GM12878 (cell line): Measurements from ENCODE around the gene RPS5. TPM values are rescaled to one million over a fixed set of nuclear protein-coding genes. Genes with fewer than 3 reads are reported as not detected.

ENCODE experiments used
- ATAC-seq: fragments of 200-7000 bp; cut with Tn5 transposase; 3 replicates; pipeline ENCODE4 v1.9.1; 2020; ENCODE audit warnings: mild to moderate bottlenecking, moderate library complexity
- BruUV-seq: library from RNA; stranded (reverse); fragments of 400-500 nt; replicated peaks from 2 replicates; lab custom pipeline; 2021; lab: Mats Ljungman, UMichigan
- CTCF ChIA-PET: fragments of 300-600 bp; sonication (Branson Sonifier 250); formaldehyde crosslinking; extraction: SDS; loops from one replicate; lab custom pipeline; 2021; ENCODE audit warnings: inconsistent platforms; lab: Yijun Ruan, JAX
- POLR2A ChIA-PET: fragments of 350-600 bp; formaldehyde crosslinking; extraction: SDS; loops from one replicate; lab custom pipeline; 2021; ENCODE audit warnings: inconsistent platforms; lab: Charles Lee
- RAD21 ChIA-PET: fragments of 300-600 bp; sonication (Branson Sonifier 250); formaldehyde crosslinking; loops from one replicate; lab custom pipeline; 2023; ENCODE audit warnings: antibody characterized with exemption; ENCODE audit not compliant: unreplicated experiment; lab: Charles Lee
- SMC1A ChIA-PET: fragments of 300-600 bp; sonication (Branson Sonifier 250); formaldehyde crosslinking; loops from one replicate; lab custom pipeline; 2023; ENCODE audit not compliant: unreplicated experiment, uncharacterized antibody; lab: Charles Lee
- DNase-seq: peaks from one replicate; pipeline ENCODE4 v3.0.0-alpha.2; 2011; ENCODE audit warnings: low read depth, low spot score
- FAIRE-seq: peaks from 3 replicates; lab custom pipeline; 2011; peaks lifted over from hg19 to GRCh38; lab: Jason Lieb, UNC
- H2AFZ ChIP-seq: 2 replicates; pipeline ENCODE4 v1.6.0; 2011; ENCODE audit warnings: low read depth, low read length, control low read depth; ENCODE audit not compliant: control insufficient read depth
- H3K27ac ChIP-seq: 2 replicates; pipeline ENCODE4 v1.5.1; 2011; ENCODE audit warnings: control low read depth; ENCODE audit not compliant: control insufficient read depth, insufficient read depth
- H3K27me3 ChIP-seq, 2 experiments: replicated peaks in 1 of 2; 2 replicates each; pipeline versions ENCODE4 v1.6.0 to v1.6.1; 2011; ENCODE audit warnings: low read length in 1 of 2; ENCODE audit not compliant: control insufficient read depth in 2 of 2, insufficient read depth in 2 of 2
- H3K36me3 ChIP-seq, 2 experiments: 2 replicates each; pipeline ENCODE4 v1.5.1; 2011; ENCODE audit warnings: low read length in 1 of 2; ENCODE audit not compliant: control insufficient read depth in 2 of 2, insufficient read depth in 2 of 2
- H3K4me1 ChIP-seq: 2 replicates; pipeline ENCODE4 v1.6.1; 2011; ENCODE audit warnings: mild to moderate bottlenecking, low read length, moderate library complexity, mixed read lengths; ENCODE audit not compliant: control insufficient read depth, insufficient read depth
- H3K4me2 ChIP-seq: 2 replicates; pipeline ENCODE4 v1.6.0; 2011; ENCODE audit warnings: control low read depth; ENCODE audit not compliant: control insufficient read depth, insufficient read depth
- H3K4me3 ChIP-seq: fragments of 200-600 bp; sonication (generic); 2 replicates; pipeline ENCODE4 v1.5.1; 2016
- H3K79me2 ChIP-seq: 2 replicates; pipeline ENCODE4 v1.6.0; 2011; ENCODE audit warnings: low read length; ENCODE audit not compliant: control insufficient read depth, insufficient read depth
- H3K9ac ChIP-seq: 2 replicates; pipeline ENCODE4 v1.8.0; 2011; ENCODE audit warnings: low read length, control low read depth, mixed read lengths; ENCODE audit not compliant: control insufficient read depth, insufficient read depth
- H3K9me3 ChIP-seq: replicated peaks from 3 replicates; pipeline ENCODE4 v1.5.1; 2011; ENCODE audit warnings: mild to moderate bottlenecking, low read length; ENCODE audit not compliant: control insufficient read depth, insufficient read depth
- H4K20me1 ChIP-seq: 2 replicates; pipeline ENCODE4 v1.6.0; 2011; ENCODE audit not compliant: control insufficient read depth, insufficient read depth
- FOXM1 ChIP-seq: IDR thresholded peaks from 2 replicates; pipeline ENCODE4 v1.6.1; 2012; ENCODE audit warnings: low read depth, mild to moderate bottlenecking, inconsistent platforms, low read length, moderate library complexity
- JUNB ChIP-seq: IDR thresholded peaks from 2 replicates; pipeline ENCODE4 v1.6.1; 2016; ENCODE audit warnings: antibody characterized with exemption, mild to moderate bottlenecking
- PBX3 ChIP-seq: IDR thresholded peaks from 2 replicates; pipeline ENCODE4 v1.6.1; 2011; ENCODE audit warnings: mild to moderate bottlenecking, low read depth, low read length, moderate library complexity; ENCODE audit not compliant: insufficient replicate concordance
- POLR2AphosphoS5 ChIP-seq: IDR thresholded peaks from 2 replicates; pipeline ENCODE4 v1.6.1; 2011; ENCODE audit warnings: mild to moderate bottlenecking, low read length, inconsistent platforms
- RELA ChIP-seq: fragments of 450-650 bp; IDR thresholded peaks from 2 replicates; pipeline ENCODE4 v1.8.0; 2014; ENCODE audit warnings: borderline replicate concordance; ENCODE audit not compliant: partially characterized antibody
- REST ChIP-seq: IDR thresholded peaks from 2 replicates; pipeline ENCODE4 v1.6.1; 2012; ENCODE audit warnings: mild to moderate bottlenecking, low read depth, low read length
- SIX5 ChIP-seq: IDR thresholded peaks from 2 replicates; pipeline ENCODE4 v1.6.1; 2011; ENCODE audit warnings: mild to moderate bottlenecking, low read depth, low read length, moderate library complexity; ENCODE audit not compliant: severe bottlenecking
- SMAD1 ChIP-seq: fragments of 450-650 bp; IDR thresholded peaks from 2 replicates; pipeline ENCODE4 v1.6.1; 2018; ENCODE audit warnings: mild to moderate bottlenecking, low read depth; ENCODE audit not compliant: partially characterized antibody
- SRF ChIP-seq, 2 experiments: IDR thresholded peaks; 2 replicates each; pipeline ENCODE4 v1.6.1; 2011; ENCODE audit warnings: low read depth in 2 of 2, low read length in 2 of 2, mild to moderate bottlenecking in 1 of 2, moderate library complexity in 1 of 2
- TCF7 ChIP-seq: IDR thresholded peaks from 2 replicates; pipeline ENCODE4 v1.6.1; 2014; ENCODE audit warnings: antibody characterized with exemption, borderline replicate concordance
- ZBTB33 ChIP-seq: fragments of 450-650 bp; IDR thresholded peaks from 2 replicates; pipeline ENCODE4 v1.6.1; 2017; ENCODE audit warnings: mild to moderate bottlenecking
- WGBS: methylation state at CpG from one replicate; pipeline ENCODE4 v1.1.6; 2016; ENCODE audit warnings: low lambda C conversion rate; ENCODE audit not compliant: insufficient replicate concordance, insufficient coverage; ENCODE audit errors: missing lambda C conversion rate; 5-methylcytosine and 5-hydroxymethylcytosine counted together
- in situ Hi-C: fragments of 300-500 bp; cut with MboI; formaldehyde crosslinking; loops from 9 replicates; pipeline ENCODE4 v1.14.3; 2018; ENCODE audit warnings: mixed read lengths
- intact Hi-C: fragments of 100-400 bp; cut with micrococcal nuclease; formaldehyde crosslinking; loops from one replicate; pipeline ENCODE4 v1.14.2; 2022; ENCODE audit not compliant: unreplicated experiment
- polyA plus RNA-seq, 11 experiments: library from polyadenylated mRNA; depleted of rRNA in 4 of 11; unstranded in 6 of 11; stranded (reverse) in 5 of 11; fragments of >200 nt; fragmentation: Nextera tagmentation in 4 of 11; fragmentation: Illumina TruSeq in 1 of 11; extraction: Ambion mirVana in 4 of 11; extraction: Trizol in 1 of 11; gene quantifications; 1 replicate in 1 of 11; 2 replicates in 10 of 11; pipeline versions ENCODE4 v1.2.1 to v1.2.3, GENCODE V29; 2011 to 2016; ENCODE audit warnings: inconsistent platforms in 2 of 11, missing spikeins in 2 of 11, low read depth in 1 of 11
- total RNA-seq, 4 experiments: library from RNA; depleted of rRNA in 3 of 4; stranded (reverse); fragments of >200 nt in 3 of 4; fragmentation: Illumina TruSeq in 1 of 4; extraction: Trizol in 1 of 4; gene quantifications; 2 replicates each; pipeline versions ENCODE4 v1.2.1 to v1.2.3, GENCODE V29; 2013 to 2021

RPS5 gene
- total and polyA plus RNA-seq, 10 of the 15 experiments (the other 5 are each of a cell fraction or from before 2014, with no cell fraction given), result 1,284 to 3,652 (median 1,922) TPM

- TF ChIP-seq FOXM1, result no peak
- TF ChIP-seq POLR2AphosphoS5, result peak; percentile 63
- TF ChIP-seq, all 136 proteins: peak for 2
These were observed 6.1 kb downstream of the RPS5 start (continued) for GRCh38 chr19:58392945-58393724.

- Histone ChIP-seq H2AFZ (no peak overlapping the region), H4K20me1 (peaks cover 6% of the 10 kb centered on the region), H3K79me2 (peaks cover 17% of the 10 kb centered on the region), H3K4me3 (no peak overlapping the region), H3K27me3 (no peaks in the 10 kb centered on the region), H3K4me2 (no peak overlapping the region), H3K36me3 (peaks cover 13 to 26% of the 10 kb centered on the region in 2 experiments), H3K4me1 (no peaks in the 10 kb centered on the region), H3K27ac (no peak overlapping the region), H3K9me3 (no peaks in the 10 kb centered on the region), H3K9ac (no peak overlapping the region)
- FAIRE-seq, result no peak
- ChIA-PET POLR2A (no interaction called here), RAD21 (no interaction called here), CTCF (no interaction called here), SMC1A (no interaction called here)
- intact Hi-C loops (no loop called here), in situ Hi-C loops (no loop called here)
- WGBS, result 25% methylated on average over 4 of the region's 4 CpGs
- BruUV-seq, result no TSS peak
- no peak for DNase-seq
- no peak for ATAC-seq
- TF ChIP-seq RELA (no peak), SIX5 (no peak), TCF7 (no peak), JUNB (no peak), SRF (IDR thresholded peaks at IDR 0.05; ENCODE audit: low read depth in 2 of 2, low read length in 2 of 2) (no peak), PBX3 (no peak), SMAD1 (no peak), ZBTB33 (no peak), REST (no peak)
These were observed 6.6 kb downstream of the RPS5 start for GRCh38 chr19:58393725-58394033.
